Fibroblast of skin of right quadriceps (primary cell): ENCODE data around the gene POC5.
"Not testable (repeated sequence)": the region's sequence is repeated elsewhere in the genome, so short reads cannot be mapped to it uniquely, and the experiment has no call there.

ENCODE experiments used
- DNase-seq: peaks from one replicate; pipeline ENCODE4 v3.0.0-alpha.2; 2013

Gene POC5

DNA sequence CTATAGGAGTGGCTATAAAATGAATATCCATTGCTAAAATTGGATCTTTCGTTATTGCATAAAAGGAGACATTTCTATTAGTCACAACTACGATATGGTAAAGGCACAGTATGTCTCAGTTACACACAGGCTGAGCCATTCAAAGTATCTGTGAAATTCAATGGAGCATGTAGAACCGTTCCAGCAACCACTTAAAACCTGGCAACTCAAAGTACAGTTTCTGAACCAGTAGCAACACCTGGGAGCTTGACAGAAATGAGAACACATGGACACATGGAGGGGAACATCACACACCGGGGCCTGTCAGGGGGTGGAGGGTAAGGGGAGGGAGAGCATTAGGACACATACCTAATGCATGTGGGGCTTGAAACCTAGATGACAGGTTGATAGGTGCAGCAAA, 15.4 kb downstream of the POC5 start:
- DNase-seq, result no peak

GRCh38 chr5:75695472-75696351, 21.5 kb downstream of the POC5 start:
- DNase-seq, result not testable (repeated sequence)

GRCh38 chr5:75694781-75695180, 22.5 kb downstream of the POC5 start:
- no peak for DNase-seq

DNA sequence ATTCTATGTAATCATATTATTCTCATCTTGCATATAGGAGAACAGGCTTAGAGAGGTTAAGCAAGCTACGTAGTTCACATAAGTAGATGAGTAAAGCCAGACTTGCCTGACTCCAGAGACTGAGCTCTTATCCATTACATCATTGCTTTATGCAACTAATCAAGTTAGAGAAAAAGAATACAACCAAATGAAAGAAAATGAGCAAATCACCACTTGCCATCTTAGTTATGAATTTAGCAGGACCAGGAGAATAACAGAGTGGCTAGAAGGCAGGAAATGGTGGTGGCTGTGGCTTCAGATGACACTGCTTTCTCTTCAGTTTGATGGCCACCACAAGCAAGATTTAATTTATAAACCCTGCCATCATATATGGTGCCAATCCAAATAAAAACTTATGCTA, 26.6 kb downstream of the POC5 start:
- DNase-seq, result no peak

GRCh38 chr5:75686480-75686879, 30.8 kb downstream of the POC5 start:
- DNase-seq, result no peak

- DNase-seq, result no peak
Measured at GRCh38 chr5:75685141-75685540, 32.1 kb downstream of the POC5 start.

GRCh38 chr5:75681125-75681830, 36.0 kb downstream of the POC5 start:
- DNase-seq, result peak; percentile 40

GRCh38 chr5:75678155-75678554, 39.1 kb downstream of the POC5 start:
- DNase-seq, result no peak

- no peak for DNase-seq
Measured at GRCh38 chr5:75677607-75678006, 39.6 kb downstream of the POC5 start.

GRCh38 chr5:75675783-75676182, 41.5 kb downstream of the POC5 start:
- no peak for DNase-seq

- DNase-seq, result no peak
Measured at GRCh38 chr5:75672616-75673015, 44.6 kb downstream of the POC5 start.

DNA sequence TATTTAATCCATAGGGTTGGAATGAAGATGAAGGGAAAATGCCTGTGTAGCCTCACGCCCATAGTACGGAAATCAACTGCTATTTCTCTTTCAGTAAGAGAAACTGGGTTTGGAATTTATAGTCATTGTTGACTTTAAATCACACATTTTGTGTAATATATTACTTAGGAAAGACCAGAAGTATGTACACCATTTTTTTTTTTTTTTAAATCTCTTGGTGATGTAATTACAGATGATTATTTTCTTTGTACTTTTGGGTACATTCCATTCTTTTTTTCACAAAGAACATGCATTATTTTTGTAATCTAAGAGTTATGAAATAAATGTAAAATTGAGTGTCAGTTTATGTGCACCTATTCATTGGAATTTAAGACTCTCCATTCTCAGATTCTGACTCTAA, 45.7 kb downstream of the POC5 start:
- no peak for DNase-seq

GRCh38 chr5:75670577-75670976, 46.7 kb downstream of the POC5 start:
- no peak for DNase-seq

DNA sequence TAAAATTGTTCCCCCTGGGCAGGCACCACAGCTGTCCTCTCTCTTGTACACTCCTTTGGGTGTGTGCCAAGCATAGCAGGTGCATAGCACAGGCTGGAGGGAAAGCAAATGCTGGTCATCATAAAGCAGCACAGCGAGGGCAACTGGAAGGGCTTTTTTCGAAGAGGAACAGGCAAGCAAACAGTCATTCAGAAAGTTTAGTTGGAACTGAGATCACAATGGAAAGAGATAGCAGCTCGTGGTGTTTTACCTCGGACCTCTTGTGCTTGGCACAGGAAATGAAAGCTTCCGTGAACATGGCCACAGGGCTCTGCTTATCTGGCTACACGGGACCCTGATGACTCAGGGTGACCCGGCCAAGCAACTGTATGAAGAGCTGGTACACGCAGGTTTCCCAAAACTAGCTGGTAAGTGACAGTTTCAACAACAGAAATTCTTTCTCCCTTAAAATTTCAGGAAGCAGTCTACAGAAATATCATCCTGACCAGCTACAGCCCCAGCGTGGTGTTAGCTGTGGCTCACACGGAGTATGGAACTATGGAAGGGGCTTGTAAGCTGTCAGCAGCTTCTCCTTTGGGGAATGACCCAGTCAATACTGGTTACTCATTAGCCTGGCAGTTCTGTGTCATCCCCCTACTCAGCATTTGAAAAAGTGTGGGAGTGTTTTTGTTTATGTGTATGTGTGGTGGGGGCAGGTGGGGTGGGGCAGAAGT, 48.1 kb downstream of the POC5 start:
- DNase-seq, result no peak

DNA sequence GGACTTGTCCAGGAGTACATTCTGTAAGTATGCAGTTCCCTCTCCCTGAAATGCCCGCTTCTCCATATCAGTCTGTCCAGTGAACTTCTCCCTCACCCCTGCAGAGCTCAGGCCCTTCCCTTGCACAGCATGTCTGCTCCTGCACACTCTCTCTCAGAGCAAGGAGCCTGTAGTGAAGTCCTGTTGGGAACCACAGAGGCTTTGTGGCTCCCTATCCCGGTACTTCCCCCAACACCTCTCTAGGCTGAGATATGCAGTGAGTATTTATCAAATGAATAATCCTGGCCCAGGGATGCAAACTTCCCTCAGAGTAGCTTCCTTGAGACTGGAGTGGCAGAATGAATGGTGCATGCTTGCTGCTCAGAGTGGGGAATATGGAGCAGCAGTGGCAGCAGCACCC, 48.8 kb downstream of the POC5 start:
- no peak for DNase-seq

GRCh38 chr5:75667586-75667985, 49.7 kb downstream of the POC5 start:
- no peak for DNase-seq

DNA sequence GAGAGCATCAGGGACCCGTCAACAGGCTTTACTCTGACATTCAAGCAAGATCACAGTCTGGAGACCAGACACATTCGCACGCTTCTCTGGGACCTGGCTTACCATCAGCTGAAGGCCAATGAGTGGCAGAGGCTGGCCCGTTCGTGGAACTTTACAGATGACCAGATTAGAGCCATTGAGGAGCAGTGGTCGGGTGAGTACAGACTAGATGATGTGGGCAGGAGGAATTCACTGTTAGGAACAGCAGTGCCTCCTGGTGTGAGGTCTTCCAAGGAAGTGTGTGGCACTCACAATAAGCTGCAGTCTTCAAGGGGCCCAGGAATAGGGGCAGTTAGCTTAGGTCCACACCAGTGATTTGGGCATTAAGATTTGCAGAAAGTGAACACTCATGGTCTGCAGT, 50.4 kb downstream of the POC5 start:
- no peak for DNase-seq

GRCh38 chr5:75664979-75665378, 52.3 kb downstream of the POC5 start:
- no peak for DNase-seq

- DNase-seq, result no peak
Measured at GRCh38 chr5:75663579-75664284, 53.5 kb downstream of the POC5 start.

GRCh38 chr5:75662061-75662460, 55.2 kb downstream of the POC5 start:
- no peak for DNase-seq

- no peak for DNase-seq
Measured at GRCh38 chr5:75660678-75661465, 56.4 kb downstream of the POC5 start.

GRCh38 chr5:75659791-75660450, 57.3 kb downstream of the POC5 start:
- DNase-seq, result no peak
